H9 (cell line): ENCODE measurements around the gene SCG2. TPM values are rescaled to one million over a fixed set of nuclear protein-coding genes. Genes with fewer than 3 reads are reported as not detected.

Source experiments
- DNase-seq: peaks from one replicate; pipeline ENCODE4 v3.0.0-alpha.2; 2017
- H2AFZ ChIP-seq: one replicate; pipeline ENCODE4 v1.6.1; 2013; ENCODE audit warnings: mild to moderate bottlenecking, low read length, control low read depth, moderate library complexity
- H2AK5ac ChIP-seq: 2 replicates; pipeline ENCODE4 v1.6.1; 2013; ENCODE audit warnings: low read length, control low read depth, mixed read lengths; ENCODE audit not compliant: insufficient read length
- H2BK120ac ChIP-seq: one replicate; pipeline ENCODE4 v1.6.1; 2013; ENCODE audit warnings: low read depth, mild to moderate bottlenecking, low read length, control low read depth, inconsistent platforms; ENCODE audit not compliant: poor library complexity, severe bottlenecking
- H2BK12ac ChIP-seq: 2 replicates; pipeline ENCODE4 v1.6.1; 2013; ENCODE audit warnings: low read length, control low read depth, mixed read lengths, low read depth; ENCODE audit not compliant: insufficient read length
- H2BK15ac ChIP-seq: 2 replicates; pipeline ENCODE4 v1.6.1; 2013; ENCODE audit warnings: low read depth, low read length, control low read depth
- H2BK20ac ChIP-seq: one replicate; pipeline ENCODE4 v1.6.1; 2013; ENCODE audit warnings: low read depth, mild to moderate bottlenecking, low read length, control low read depth, inconsistent platforms; ENCODE audit not compliant: poor library complexity, severe bottlenecking
- H2BK5ac ChIP-seq: 2 replicates; pipeline ENCODE4 v1.6.1; 2013; ENCODE audit warnings: low read length, control low read depth, mixed read lengths; ENCODE audit not compliant: insufficient read length
- H3K14ac ChIP-seq: 2 replicates; pipeline ENCODE4 v1.6.1; 2013; ENCODE audit warnings: low read length, control low read depth; ENCODE audit not compliant: insufficient read depth
- H3K18ac ChIP-seq: 2 replicates; pipeline ENCODE4 v1.6.1; 2013; ENCODE audit warnings: low read depth, mild to moderate bottlenecking, mixed read lengths, low read length, control low read depth; ENCODE audit not compliant: insufficient read length
- H3K23ac ChIP-seq: 2 replicates; pipeline ENCODE4 v1.6.1; 2013; ENCODE audit warnings: low read length, control low read depth, mixed read lengths, low read depth; ENCODE audit not compliant: insufficient read length
- H3K23me2 ChIP-seq: 2 replicates; pipeline ENCODE4 v1.6.1; 2013; ENCODE audit warnings: low read depth, mild to moderate bottlenecking, mixed read lengths, low read length, control low read depth; ENCODE audit not compliant: insufficient read length, poor library complexity, severe bottlenecking
- H3K27ac ChIP-seq: 2 replicates; pipeline ENCODE4 v1.5.1; 2013; ENCODE audit warnings: low read length, control low read depth, mixed read lengths, low read depth; ENCODE audit not compliant: insufficient read length
- H3K27me3 ChIP-seq: 2 replicates; pipeline ENCODE4 v1.6.1; 2013; ENCODE audit warnings: low read length, control low read depth, inconsistent platforms; ENCODE audit not compliant: insufficient read depth
- H3K4ac ChIP-seq: 2 replicates; pipeline ENCODE4 v1.6.1; 2013; ENCODE audit warnings: low read depth, mild to moderate bottlenecking, control low read depth, inconsistent platforms, low read length, moderate library complexity
- H3K4me1 ChIP-seq: 2 replicates; pipeline ENCODE4 v1.6.1; 2013; ENCODE audit warnings: low read length, control low read depth, inconsistent platforms; ENCODE audit not compliant: insufficient read depth
- H3K4me2 ChIP-seq: 2 replicates; pipeline ENCODE4 v1.6.1; 2013; ENCODE audit warnings: low read length, control low read depth, mixed read lengths; ENCODE audit not compliant: insufficient read length, insufficient read depth
- H3K56ac ChIP-seq: 2 replicates; pipeline ENCODE4 v1.6.1; 2013; ENCODE audit warnings: low read depth, mild to moderate bottlenecking, mixed read lengths, low read length, control low read depth; ENCODE audit not compliant: insufficient read length
- H3K79me1 ChIP-seq: 2 replicates; pipeline ENCODE4 v1.6.1; 2013; ENCODE audit warnings: low read depth, mild to moderate bottlenecking, moderate library complexity, low read length, control low read depth, inconsistent platforms; ENCODE audit not compliant: insufficient read depth, poor library complexity, severe bottlenecking
- H3K79me2 ChIP-seq: 2 replicates; pipeline ENCODE4 v1.6.1; 2013; ENCODE audit warnings: low read length, control low read depth, inconsistent platforms; ENCODE audit not compliant: insufficient read depth
- H3K9ac ChIP-seq: 2 replicates; pipeline ENCODE4 v1.6.1; 2013; ENCODE audit warnings: low read length, control low read depth, mixed read lengths; ENCODE audit not compliant: insufficient read length; ENCODE audit errors: extremely low read depth
- H3K9me3 ChIP-seq: one replicate; pipeline ENCODE4 v1.6.1; 2013; ENCODE audit warnings: low read depth, low read length, inconsistent platforms; ENCODE audit not compliant: control insufficient read depth
- H3T11ph ChIP-seq: one replicate; pipeline ENCODE4 v1.6.1; 2013; ENCODE audit warnings: mild to moderate bottlenecking, low read length, control low read depth, inconsistent platforms
- H4K20me1 ChIP-seq: one replicate; pipeline ENCODE4 v1.6.1; 2013; ENCODE audit not compliant: control insufficient read depth, insufficient read length, insufficient read depth
- H4K5ac ChIP-seq: 2 replicates; pipeline ENCODE4 v1.6.1; 2013; ENCODE audit warnings: low read depth, mild to moderate bottlenecking, mixed read lengths, low read length, control low read depth; ENCODE audit not compliant: insufficient read length
- H4K8ac ChIP-seq: replicated peaks from 2 replicates; pipeline ENCODE4 v1.6.1; 2013; ENCODE audit warnings: low read length, control low read depth, mixed read lengths, low read depth; ENCODE audit not compliant: insufficient read length
- H4K91ac ChIP-seq: 2 replicates; pipeline ENCODE4 v1.6.1; 2013; ENCODE audit warnings: low read depth, mild to moderate bottlenecking, moderate library complexity, mixed read lengths, low read length, control low read depth; ENCODE audit not compliant: insufficient read length
- H3K27ac Mint-ChIP-seq, 3 experiments: 2 replicates in 2 of 3; 3 replicates in 1 of 3; pipeline ENCODE4 v1.8.0; 2020 to 2021; ENCODE audit warnings: mixed read lengths in 3 of 3, mild to moderate bottlenecking in 1 of 3, moderate library complexity in 1 of 3
- H3K27me3 Mint-ChIP-seq: 2 replicates; pipeline ENCODE4 v1.8.0; 2021; ENCODE audit warnings: low read depth, mild to moderate bottlenecking, moderate library complexity, mixed read lengths
- H3K36me3 Mint-ChIP-seq, 3 experiments: 2 replicates in 2 of 3; 3 replicates in 1 of 3; pipeline ENCODE4 v1.8.0; 2020 to 2021; ENCODE audit warnings: low read depth in 3 of 3, mixed read lengths in 3 of 3; ENCODE audit not compliant: insufficient read depth in 1 of 3
- H3K4me1 Mint-ChIP-seq, 2 experiments: 2 replicates each; pipeline ENCODE4 v1.8.0; 2020; ENCODE audit warnings: mixed read lengths in 2 of 2
- H3K4me3 Mint-ChIP-seq, 2 experiments: 2 replicates in 1 of 2; 3 replicates in 1 of 2; pipeline ENCODE4 v1.8.0; 2020 to 2021; ENCODE audit warnings: mild to moderate bottlenecking in 2 of 2, mixed read lengths in 2 of 2, moderate library complexity in 1 of 2
- H3K9me3 Mint-ChIP-seq, 2 experiments: 2 replicates in 1 of 2; 3 replicates in 1 of 2; pipeline ENCODE4 v1.8.0; 2020; ENCODE audit warnings: mild to moderate bottlenecking in 2 of 2, mixed read lengths in 2 of 2, moderate library complexity in 1 of 2
- CTCF ChIP-seq: fragments of 200-600 bp; sonication (generic); conservative IDR thresholded peaks from 3 replicates; pipeline ENCODE4 v1.8.0; 2021; ENCODE audit warnings: antibody characterized with exemption, mild to moderate bottlenecking
- WGBS: extraction: QIAGEN DNeasy Blood & Tissue Kit; methylation state at CpG from one replicate; pipeline ENCODE4 v1.1.7; 2013; ENCODE audit warnings: missing lambda C conversion rate, low lambda C conversion rate, mixed read lengths; ENCODE audit not compliant: insufficient read length; ENCODE audit errors: extremely low coverage; 5-methylcytosine and 5-hydroxymethylcytosine counted together
- total RNA-seq: library from RNA; stranded (reverse); gene quantifications from 2 replicates; pipeline ENCODE4 v1.2.1, GENCODE V29; 2021

The SCG2 gene
- total RNA-seq, 1 experiment from 2014 or later, result 4.4 TPM

GRCh38 chr2:223649554-223650533 lies 47.7 kb upstream of the SCG2 start:
- Histone ChIP-seq H2AK5ac (no peak overlapping the region), H3K56ac (no peak overlapping the region), H3K9ac (no peak overlapping the region), H4K8ac (no peak overlapping the region), H2BK120ac (no peak overlapping the region), H3K27ac (no peak overlapping the region), H3K4me2 (no peak overlapping the region), H3K14ac (no peak overlapping the region), H4K91ac (no peak overlapping the region), H3K4me1 (peaks cover 3% of the 10 kb centered on the region; the same call in 1 of the 2 replicates), H2BK12ac (no peak overlapping the region), H3K79me1 (no peaks in the 10 kb centered on the region), H3T11ph (no peak overlapping the region), H4K20me1 (no peaks in the 10 kb centered on the region), H2BK20ac (no peak overlapping the region), H3K23me2 (no peaks in the 10 kb centered on the region), H2BK5ac (no peak overlapping the region), H3K4ac (no peak overlapping the region), H3K27me3 (no peaks in the 10 kb centered on the region), H3K23ac (no peak overlapping the region), H3K18ac (no peak overlapping the region), H3K9me3 (no peaks in the 10 kb centered on the region), H2BK15ac (no peak overlapping the region), H3K79me2 (no peaks in the 10 kb centered on the region), H2AFZ (no peak overlapping the region), H4K5ac (no peak overlapping the region)
- Mint-ChIP-seq H3K36me3 (peaks cover 8 to 14% (median 9%) of the 10 kb centered on the region in 3 experiments; a peak in 6 of 7 replicates), H3K27me3 (no peaks in the 10 kb centered on the region; the same call in 1 of the 2 replicates), H3K4me1 (peaks cover 18 to 29% of the 10 kb centered on the region in 2 experiments), H3K9me3 (peaks cover 8% of the 10 kb centered on the region in 2 experiments; a peak in 4 of 5 replicates), H3K27ac (no peak overlapping the region), H3K4me3 (no peak overlapping the region)
- no peak for DNase-seq
- WGBS, result no CpG with 5 or more reads among the region's 8 CpGs
- TF ChIP-seq CTCF, result no peak
